HFFc6 (cell line): Measurements from ENCODE around the gene NINJ2. TPM values are rescaled to one million over a fixed set of nuclear protein-coding genes. Genes with fewer than 3 reads are reported as not detected.

Experiments
- DNase-seq: peaks from one replicate; pipeline ENCODE4 v3.0.0-alpha.2; 2018
- H3K27ac Mint-ChIP-seq: 2 replicates; pipeline ENCODE4 v1.8.0; 2020; ENCODE audit warnings: mild to moderate bottlenecking, mixed read lengths
- H3K27me3 Mint-ChIP-seq: 2 replicates; pipeline ENCODE4 v1.8.0; 2021; ENCODE audit warnings: mild to moderate bottlenecking, moderate library complexity, mixed read lengths; ENCODE audit not compliant: insufficient read depth
- H3K36me3 Mint-ChIP-seq: 2 replicates; pipeline ENCODE4 v1.8.0; 2021; ENCODE audit warnings: low read depth, mixed read lengths
- H3K4me1 Mint-ChIP-seq: 2 replicates; pipeline ENCODE4 v1.8.0; 2020; ENCODE audit warnings: low read depth, mixed read lengths
- H3K4me3 Mint-ChIP-seq: 2 replicates; pipeline ENCODE4 v1.8.0; 2020; ENCODE audit warnings: mild to moderate bottlenecking, moderate library complexity, mixed read lengths
- H3K9me3 Mint-ChIP-seq: 2 replicates; pipeline ENCODE4 v1.8.0; 2020; ENCODE audit warnings: mild to moderate bottlenecking, mixed read lengths
- CTCF ChIP-seq: fragments of 200-600 bp; sonication (generic); IDR thresholded peaks from 2 replicates; pipeline ENCODE4 v1.5.0; 2021; ENCODE audit warnings: antibody characterized with exemption, mild to moderate bottlenecking
- total RNA-seq, 6 experiments: library from RNA; stranded (reverse); fragmentation: NEBNext Ultra II Directional; extraction: Animal tissue kit (Norgen Biotek cat#: 25700); gene quantifications; 2 replicates in 1 of 6; 3 replicates in 5 of 6; pipeline ENCODE4 v1.2.3, GENCODE V29; 2021

The NINJ2 gene
- total RNA-seq, 6 experiments from 2014 or later = not detected

GRCh38 chr12:693934-694533 lies 30.8 kb upstream of the NINJ2 start:
- no peak overlapping the region for H3K4me3 Mint-ChIP-seq
- no peak for TF ChIP-seq CTCF
- peaks cover 19% of the 10 kb centered on the region for H3K36me3 Mint-ChIP-seq
- H3K4me1 Mint-ChIP-seq = peaks cover 9% of the 10 kb centered on the region; the same call in 1 of the 2 replicates
- peaks cover 27% of the 10 kb centered on the region for H3K9me3 Mint-ChIP-seq
- no peak for DNase-seq
- peaks cover 7% of the 10 kb centered on the region for H3K27me3 Mint-ChIP-seq
- no peak overlapping the region for H3K27ac Mint-ChIP-seq

GRCh38 chr12:692274-692673 lies 29.0 kb upstream of the NINJ2 start:
- Mint-ChIP-seq H3K36me3 (peaks cover 9% of the 10 kb centered on the region), H3K4me1 (peaks cover 9% of the 10 kb centered on the region; the same call in 1 of the 2 replicates), H3K27ac (no peak overlapping the region), H3K4me3 (no peak overlapping the region), H3K27me3 (peaks cover 6% of the 10 kb centered on the region), H3K9me3 (peaks cover 11% of the 10 kb centered on the region)
- TF ChIP-seq CTCF = no peak
- no peak for DNase-seq

DNA sequence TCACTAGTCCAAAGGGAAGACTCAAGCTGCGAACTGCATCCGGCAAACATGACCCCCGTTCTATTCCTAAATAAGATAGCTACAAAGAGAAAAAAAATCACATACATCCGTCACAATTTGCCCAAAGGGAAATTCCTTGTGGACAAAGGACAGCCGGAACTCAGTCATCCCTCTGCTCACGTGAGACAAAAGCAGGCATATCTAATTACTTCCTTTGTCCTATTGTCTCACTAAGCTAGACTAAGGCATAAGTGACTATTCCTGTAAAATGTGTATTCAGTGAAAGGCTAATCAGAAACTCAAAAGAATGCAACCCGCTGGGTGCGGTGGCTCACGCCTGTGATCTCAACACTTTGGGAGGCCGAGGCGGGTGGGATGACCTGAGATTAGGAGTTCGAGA lies 27.2 kb upstream of the NINJ2 start:
- Mint-ChIP-seq H3K9me3 (no peaks in the 10 kb centered on the region; the same call in 1 of the 2 replicates), H3K36me3 (peaks cover 7% of the 10 kb centered on the region; the same call in 1 of the 2 replicates), H3K27me3 (peaks cover 9% of the 10 kb centered on the region)

GRCh38 chr12:685388-685787 lies 22.1 kb upstream of the NINJ2 start:
- no peaks in the 10 kb centered on the region for H3K36me3 Mint-ChIP-seq
- no peak for TF ChIP-seq CTCF
- H3K27ac Mint-ChIP-seq = no peak overlapping the region
- no peak overlapping the region for H3K4me3 Mint-ChIP-seq
- DNase-seq = no peak
- no peaks in the 10 kb centered on the region for H3K9me3 Mint-ChIP-seq
- no peaks in the 10 kb centered on the region for H3K4me1 Mint-ChIP-seq
- H3K27me3 Mint-ChIP-seq = peaks cover 26% of the 10 kb centered on the region

More for the DNA sequence above, 27.2 kb upstream of the NINJ2 start:
- Mint-ChIP-seq H3K4me1 (no peaks in the 10 kb centered on the region), H3K27ac (no peak overlapping the region), H3K4me3 (no peak overlapping the region)
- no peak for TF ChIP-seq CTCF
- no peak for DNase-seq

- no peak for TF ChIP-seq CTCF
- Mint-ChIP-seq H3K27me3 (peaks cover 30% of the 10 kb centered on the region), H3K27ac (no peak overlapping the region), H3K4me3 (no peak overlapping the region), H3K36me3 (no peaks in the 10 kb centered on the region), H3K9me3 (no peaks in the 10 kb centered on the region), H3K4me1 (no peaks in the 10 kb centered on the region)
- DNase-seq = no peak
Measured at GRCh38 chr12:684416-684815, 21.2 kb upstream of the NINJ2 start.
